Measurements from ENCODE around the gene SLC6A6.
"Not testable (repeated sequence)": the region's sequence is repeated elsewhere in the genome, so short reads cannot be mapped to it uniquely, and the experiment has no call there.

SLC6A6 gene

DNA sequence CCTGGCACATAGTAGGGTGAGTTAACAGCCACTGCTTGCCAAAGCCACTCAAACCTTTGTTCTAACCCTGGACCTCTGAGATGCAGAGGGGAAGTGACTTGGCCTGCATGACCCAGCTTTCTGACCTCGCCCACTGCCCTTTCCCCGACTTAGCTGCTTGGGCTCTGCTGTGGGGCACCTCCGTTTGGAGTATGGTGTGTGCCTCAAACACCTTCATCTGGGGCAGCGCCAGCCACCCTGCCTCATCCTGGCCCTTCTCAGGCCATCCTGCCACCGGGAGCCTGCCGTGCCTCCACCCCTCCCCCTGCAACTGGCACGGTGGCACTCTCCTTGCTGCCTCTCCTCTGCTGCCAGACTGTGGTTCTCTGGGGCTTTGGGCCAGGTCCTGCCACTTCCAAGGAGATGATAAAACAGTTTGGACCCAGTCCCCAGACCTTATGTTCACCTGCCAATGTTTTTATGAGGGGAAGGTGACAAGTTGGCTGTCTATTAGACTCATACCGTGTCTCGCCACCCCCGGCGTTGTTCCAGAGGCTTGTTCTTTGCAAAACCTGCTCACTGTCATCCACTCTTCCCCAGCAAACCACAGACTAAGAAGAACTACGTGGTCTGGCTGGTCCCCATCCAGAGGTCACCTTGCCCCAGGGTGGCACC is 32.2 kb downstream of the SLC6A6 start:
- TF ChIP-seq, protein P1, sequence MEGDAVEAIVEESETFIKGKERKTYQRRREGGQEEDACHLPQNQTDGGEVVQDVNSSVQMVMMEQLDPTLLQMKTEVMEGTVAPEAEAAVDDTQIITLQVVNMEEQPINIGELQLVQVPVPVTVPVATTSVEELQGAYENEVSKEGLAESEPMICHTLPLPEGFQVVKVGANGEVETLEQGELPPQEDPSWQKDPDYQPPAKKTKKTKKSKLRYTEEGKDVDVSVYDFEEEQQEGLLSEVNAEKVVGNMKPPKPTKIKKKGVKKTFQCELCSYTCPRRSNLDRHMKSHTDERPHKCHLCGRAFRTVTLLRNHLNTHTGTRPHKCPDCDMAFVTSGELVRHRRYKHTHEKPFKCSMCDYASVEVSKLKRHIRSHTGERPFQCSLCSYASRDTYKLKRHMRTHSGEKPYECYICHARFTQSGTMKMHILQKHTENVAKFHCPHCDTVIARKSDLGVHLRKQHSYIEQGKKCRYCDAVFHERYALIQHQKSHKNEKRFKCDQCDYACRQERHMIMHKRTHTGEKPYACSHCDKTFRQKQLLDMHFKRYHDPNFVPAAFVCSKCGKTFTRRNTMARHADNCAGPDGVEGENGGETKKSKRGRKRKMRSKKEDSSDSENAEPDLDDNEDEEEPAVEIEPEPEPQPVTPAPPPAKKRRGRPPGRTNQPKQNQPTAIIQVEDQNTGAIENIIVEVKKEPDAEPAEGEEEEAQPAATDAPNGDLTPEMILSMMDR (IDR thresholded peaks at IDR 0.05; ENCODE audit: borderline replicate concordance, insufficient read depth, low read depth, low read length): no peak
- no peak overlapping the region for H3K4me3 ChIP-seq (ENCODE audit: low read depth, low read length)

DNA sequence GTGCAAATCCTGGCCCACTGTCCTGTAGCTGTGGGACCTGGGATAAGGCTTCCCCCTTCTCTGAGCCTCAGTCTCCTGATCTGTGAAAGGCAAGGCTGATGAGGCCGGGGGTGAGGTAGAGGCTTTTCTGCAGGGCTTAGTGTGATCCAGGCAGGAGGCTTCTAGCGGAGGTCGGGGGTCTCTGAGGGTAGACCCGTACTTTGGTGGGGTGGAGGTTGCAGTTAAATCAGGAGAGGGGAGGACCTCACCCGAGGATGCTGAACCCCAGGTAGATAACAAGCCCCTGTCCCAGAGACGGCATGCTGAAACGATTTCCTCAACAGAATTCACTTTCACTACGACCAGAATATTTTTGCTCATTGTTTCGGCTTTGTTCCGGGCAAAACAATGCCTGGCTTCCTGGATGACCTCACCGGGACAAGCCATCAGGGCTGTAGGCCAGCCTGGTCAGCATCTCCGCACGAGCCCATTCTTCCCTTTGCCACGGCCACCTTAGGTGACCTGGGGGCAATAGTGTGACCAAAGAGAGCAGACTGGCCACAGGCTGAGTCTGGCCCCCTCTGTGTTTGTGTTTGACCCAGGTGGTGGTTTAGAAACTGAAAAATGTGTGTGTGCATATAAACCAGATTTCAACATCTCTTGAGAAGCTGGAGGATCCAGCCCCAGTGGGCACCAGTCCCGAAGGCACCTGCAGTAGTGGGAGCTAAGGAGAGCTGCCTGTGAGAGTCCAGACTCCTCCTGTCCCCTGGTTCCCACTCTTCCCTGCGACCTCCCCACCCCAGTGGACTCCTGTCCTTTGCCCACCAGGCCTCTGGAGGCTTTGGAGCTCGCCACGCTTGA is 33.0 kb downstream of the SLC6A6 start:
- TF ChIP-seq, protein P1 (IDR thresholded peaks at IDR 0.05; ENCODE audit: borderline replicate concordance, insufficient read depth, low read depth, low read length): no peak
- no peak overlapping the region for H3K4me3 ChIP-seq (ENCODE audit: low read depth, low read length)

DNA sequence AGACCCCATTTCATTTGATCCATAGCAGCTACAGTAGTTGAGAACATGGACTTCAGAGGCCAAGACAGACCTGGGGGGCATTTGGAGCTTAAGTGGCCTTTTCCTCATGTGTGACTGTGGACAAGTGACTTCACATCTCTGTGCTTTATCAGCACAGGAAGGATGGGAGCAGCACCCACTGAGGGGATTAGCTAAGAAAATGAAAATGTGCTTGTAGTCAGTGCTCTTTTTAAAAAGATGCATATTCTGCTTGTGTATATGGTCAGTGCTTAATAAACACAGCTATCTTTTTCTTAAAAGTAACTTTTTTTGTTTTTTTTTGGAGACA is 34.5 kb downstream of the SLC6A6 start:
- TF ChIP-seq, protein P1 (IDR thresholded peaks at IDR 0.05; ENCODE audit: borderline replicate concordance, insufficient read depth, low read depth, low read length): no peak
- no peak overlapping the region for H3K4me3 ChIP-seq (ENCODE audit: low read depth, low read length)

DNA sequence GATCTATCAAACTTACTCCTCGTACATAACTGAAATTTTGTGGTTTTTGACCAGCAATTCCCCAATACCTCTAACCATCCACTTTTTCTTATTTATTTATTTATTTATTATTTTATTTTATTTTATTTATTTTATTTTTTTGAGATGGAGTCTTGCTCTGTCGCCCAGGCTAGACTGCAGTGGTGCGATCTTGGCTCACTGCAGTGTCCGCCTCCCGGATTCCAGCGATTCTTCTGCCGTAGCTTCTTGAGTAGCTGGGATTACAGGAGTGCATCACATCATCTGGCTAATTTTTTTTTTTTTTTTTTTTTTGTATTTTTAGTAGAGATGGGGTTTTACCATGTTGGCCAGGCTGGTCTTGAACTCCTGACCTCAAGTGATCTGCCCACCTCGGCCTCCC is 35.3 kb downstream of the SLC6A6 start:
- not testable (repeated sequence) for H3K4me3 ChIP-seq (ENCODE audit: low read depth, low read length)

DNA sequence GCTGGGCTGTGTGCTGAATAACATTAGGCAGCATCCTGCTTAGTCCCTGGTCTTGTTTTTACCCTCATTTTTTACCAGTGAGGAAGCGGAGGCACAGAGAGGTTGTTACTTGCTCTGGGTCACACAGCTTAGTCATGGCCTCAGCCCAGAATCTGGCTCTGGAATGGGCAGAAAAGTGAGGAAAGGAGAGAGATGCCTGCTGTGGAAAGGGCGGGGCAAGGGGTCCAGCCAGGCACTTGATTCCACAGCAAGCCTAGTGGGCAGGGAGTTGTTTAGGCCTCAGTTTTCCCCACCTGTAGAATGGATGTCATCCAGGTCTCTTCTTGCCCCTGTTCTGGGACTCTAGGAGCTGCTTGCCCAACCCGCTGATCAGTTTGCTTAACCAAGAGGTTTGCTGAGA is 35.9 kb downstream of the SLC6A6 start:
- TF ChIP-seq, protein P1 (IDR thresholded peaks at IDR 0.05; ENCODE audit: borderline replicate concordance, insufficient read depth, low read depth, low read length): no peak
- H3K4me3 ChIP-seq (ENCODE audit: low read depth, low read length): no peak overlapping the region

DNA sequence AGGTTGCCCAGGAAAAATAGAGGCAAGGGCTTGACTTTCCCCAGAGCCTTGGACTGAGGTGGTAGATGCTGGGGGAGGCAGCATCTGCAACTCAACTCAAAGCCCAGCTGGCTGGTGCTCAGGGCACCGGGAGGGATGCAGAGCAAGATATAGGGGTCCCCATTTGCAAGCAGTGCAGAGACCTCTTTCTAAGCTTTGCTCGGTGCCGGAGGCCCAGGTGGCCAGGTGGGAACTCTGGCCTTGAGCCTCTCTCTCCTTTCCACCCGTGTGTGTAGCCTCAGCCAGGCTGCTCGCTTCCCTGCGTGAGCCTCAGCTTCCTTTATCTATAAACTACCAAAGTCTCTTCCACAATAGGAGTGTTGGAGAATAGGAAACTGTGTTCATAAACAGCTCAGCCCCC is 36.5 kb downstream of the SLC6A6 start:
- no peak overlapping the region for H3K4me3 ChIP-seq (ENCODE audit: low read depth, low read length)

DNA sequence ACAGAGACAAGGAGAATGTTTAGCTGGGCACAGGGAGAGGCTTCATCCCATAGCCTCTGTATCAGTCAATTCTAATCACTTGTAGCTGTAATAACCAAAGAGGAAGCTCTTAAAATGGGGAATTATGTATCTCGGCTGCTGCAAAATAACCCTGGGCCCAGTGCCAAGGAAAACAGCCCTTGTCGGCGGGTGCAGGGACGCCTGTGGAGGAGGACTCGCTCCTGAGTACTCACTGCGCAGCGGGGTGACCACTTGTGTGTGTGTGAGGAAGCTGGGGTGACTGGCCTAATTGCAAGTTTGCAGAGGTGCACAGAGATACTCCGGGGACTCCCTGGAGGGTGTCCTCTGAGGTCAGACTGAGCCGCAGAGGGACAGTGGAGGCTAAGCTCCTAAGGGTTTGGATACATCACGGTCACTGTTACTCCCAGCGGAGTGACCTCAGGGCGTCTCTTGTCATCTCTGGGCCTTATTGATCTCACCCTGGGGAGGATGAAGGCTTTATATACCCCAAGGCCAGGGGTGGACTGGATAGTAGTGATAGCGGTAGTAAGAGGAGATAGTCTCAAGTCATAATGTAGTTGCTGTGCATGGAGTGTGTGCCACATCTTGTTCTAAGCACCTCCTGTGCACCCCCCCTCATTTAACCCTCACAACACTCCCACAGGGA is 37.2 kb downstream of the SLC6A6 start:
- H3K4me3 ChIP-seq (ENCODE audit: low read depth, low read length): no peak overlapping the region
- TF ChIP-seq, protein P1 (IDR thresholded peaks at IDR 0.05; ENCODE audit: borderline replicate concordance, insufficient read depth, low read depth, low read length): no peak

More for the DNA sequence above, 36.5 kb downstream of the SLC6A6 start:
- TF ChIP-seq, protein P1 (IDR thresholded peaks at IDR 0.05; ENCODE audit: borderline replicate concordance, insufficient read depth, low read depth, low read length): no peak
